Measurements from ENCODE around the gene CYFIP2. TPM values are rescaled to one million over a fixed set of nuclear protein-coding genes. Genes with fewer than 3 reads are reported as not detected.

Gene CYFIP2
- total and polyA plus RNA-seq, 10 of the 15 experiments (the other 5 are each of a cell fraction or from before 2014, with no cell fraction given): 43.4 to 173 (median 96.0) TPM

DNA sequence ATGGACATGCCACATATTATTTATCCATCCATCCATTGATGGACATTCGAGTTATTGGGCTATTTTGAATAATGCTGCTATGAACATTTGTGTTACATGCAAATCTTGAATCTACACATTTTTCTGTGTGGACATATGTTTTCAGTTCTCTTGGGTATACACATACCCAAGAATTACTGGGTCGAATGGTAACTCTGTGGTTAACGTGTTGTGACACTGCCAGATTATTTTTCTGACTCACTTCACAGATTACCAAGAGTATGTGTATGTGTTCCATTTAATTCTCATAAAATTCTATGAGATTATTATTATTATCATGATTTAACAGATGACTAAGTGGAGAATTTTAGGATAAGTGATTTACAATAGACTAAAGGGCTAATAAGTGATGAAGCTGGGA lies 26.7 kb downstream of the CYFIP2 start:
- POLR2A ChIA-PET: no interaction called here
- BruUV-seq (replicated peaks): no TSS peak

More for the DNA sequence above, 26.7 kb downstream of the CYFIP2 start:
- no peaks in the 10 kb centered on the region; the same call in 1 of the 2 replicates for H3K79me2 ChIP-seq (ENCODE audit: control insufficient read depth, insufficient read depth, low read length)
- TF ChIP-seq ATF7 (IDR thresholded peaks at IDR 0.05; ENCODE audit: low read depth) (no peak), NR2C2 (IDR thresholded peaks at IDR 0.05; ENCODE audit: borderline replicate concordance, control insufficient read depth, insufficient read length, low read depth) (no peak), MXI1 (IDR thresholded peaks at IDR 0.05; ENCODE audit: low read depth, low read length) (no peak), YY1 (IDR thresholded peaks at IDR 0.05; ENCODE audit: low read depth, low read length) (no peak), RBBP5 (conservative IDR thresholded peaks at IDR 0.05) (no peak), GATAD2B (conservative IDR thresholded peaks at IDR 0.05; ENCODE audit: low read depth) (no peak), MEF2A (IDR thresholded peaks at IDR 0.05; ENCODE audit: insufficient read depth, low read depth, low read length) (no peak), FOS (IDR thresholded peaks at IDR 0.05; ENCODE audit: borderline replicate concordance, extremely low read depth, insufficient read length) (no peak), SP1 (IDR thresholded peaks at IDR 0.05; ENCODE audit: low read depth, low read length) (no peak), ETV6 (conservative IDR thresholded peaks at IDR 0.05 in 1 of 2, IDR thresholded peaks at IDR 0.05 in 1 of 2; ENCODE audit: borderline replicate concordance in 1 of 2, low read depth in 1 of 2) (no peak), ZNF24 (IDR thresholded peaks at IDR 0.05) (no peak), RFX5 (IDR thresholded peaks at IDR 0.05; ENCODE audit: low read depth, low read length) (no peak), STAT3 (IDR thresholded peaks at IDR 0.05; ENCODE audit: low read depth, low read length) (no peak)
- TF ChIP-seq, protein P1, sequence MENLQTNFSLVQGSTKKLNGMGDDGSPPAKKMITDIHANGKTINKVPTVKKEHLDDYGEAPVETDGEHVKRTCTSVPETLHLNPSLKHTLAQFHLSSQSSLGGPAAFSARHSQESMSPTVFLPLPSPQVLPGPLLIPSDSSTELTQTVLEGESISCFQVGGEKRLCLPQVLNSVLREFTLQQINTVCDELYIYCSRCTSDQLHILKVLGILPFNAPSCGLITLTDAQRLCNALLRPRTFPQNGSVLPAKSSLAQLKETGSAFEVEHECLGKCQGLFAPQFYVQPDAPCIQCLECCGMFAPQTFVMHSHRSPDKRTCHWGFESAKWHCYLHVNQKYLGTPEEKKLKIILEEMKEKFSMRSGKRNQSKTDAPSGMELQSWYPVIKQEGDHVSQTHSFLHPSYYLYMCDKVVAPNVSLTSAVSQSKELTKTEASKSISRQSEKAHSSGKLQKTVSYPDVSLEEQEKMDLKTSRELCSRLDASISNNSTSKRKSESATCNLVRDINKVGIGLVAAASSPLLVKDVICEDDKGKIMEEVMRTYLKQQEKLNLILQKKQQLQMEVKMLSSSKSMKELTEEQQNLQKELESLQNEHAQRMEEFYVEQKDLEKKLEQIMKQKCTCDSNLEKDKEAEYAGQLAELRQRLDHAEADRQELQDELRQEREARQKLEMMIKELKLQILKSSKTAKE (IDR thresholded peaks at IDR 0.05; ENCODE audit: low read depth, poor library complexity, severe bottlenecking): no peak
- H3K27ac ChIP-seq (ENCODE audit: control insufficient read depth, insufficient read depth): no peak overlapping the region
- H3K4me2 ChIP-seq (ENCODE audit: control insufficient read depth, insufficient read depth): no peak overlapping the region
- no peaks in the 10 kb centered on the region for H3K27me3 ChIP-seq (replicated peaks in 1 of 2; ENCODE audit: control insufficient read depth in 2 of 2, insufficient read depth in 2 of 2, low read length in 1 of 2)
- no peak overlapping the region for H3K4me3 ChIP-seq
- intact Hi-C loops (cut with micrococcal nuclease; ENCODE audit: unreplicated experiment) (loop anchor here (5.0 kb wide), 1 partner anchor 40 kb away; no protein-coding TSS in a partner anchor), in situ Hi-C loops (cut with MboI) (no loop called here)
- H3K9ac ChIP-seq (ENCODE audit: control insufficient read depth, insufficient read depth, low read length): no peak overlapping the region
- H3K36me3 ChIP-seq (ENCODE audit: control insufficient read depth in 2 of 2, insufficient read depth in 2 of 2, low read length in 1 of 2): peaks cover 10 to 22% of the 10 kb centered on the region in 2 experiments
- H2AFZ ChIP-seq (ENCODE audit: control insufficient read depth, low read depth, low read length): no peak overlapping the region
- ChIA-PET CTCF (interaction anchor here (0.6 to 4.1 kb wide), 4 partner anchors 29 to 145 kb away, joined by 3 to 27 read pairs (median 4); no protein-coding TSS in a partner anchor), SMC1A (ENCODE audit: uncharacterized antibody, unreplicated experiment) (interaction anchor here (1.5 kb wide), 1 partner anchor 39 kb away, joined by 13 read pairs; no protein-coding TSS in a partner anchor), RAD21 (ENCODE audit: unreplicated experiment) (no interaction called here)
- ATAC-seq: no peak
- FAIRE-seq: peak; percentile 66
- peaks cover 4% of the 10 kb centered on the region for H3K4me1 ChIP-seq (ENCODE audit: control insufficient read depth, insufficient read depth, low read length)
- WGBS (ENCODE audit: insufficient coverage, insufficient replicate concordance, low lambda C conversion rate, missing lambda C conversion rate): 82% methylated on average over 3 of the region's 3 CpGs
- H4K20me1 ChIP-seq (ENCODE audit: control insufficient read depth, insufficient read depth): no peaks in the 10 kb centered on the region
- no peaks in the 10 kb centered on the region for H3K9me3 ChIP-seq (replicated peaks; ENCODE audit: control insufficient read depth, insufficient read depth, low read length)
- DNase-seq (ENCODE audit: low read depth, low spot score): no peak
